ENCODE data around the gene BCL2L12.

Gene BCL2L12

GRCh38 chr19:49680421-49681351 is 15.0 kb downstream of the BCL2L12 start:
- DNase-seq: peak; percentile 95
- in situ Hi-C loops (cut with MboI; ENCODE audit: low pct_unique_long_range_greater_than_20kb, low sequenced_read_pairs): no loop called here

- no peak for DNase-seq
- in situ Hi-C loops (cut with MboI; ENCODE audit: low pct_unique_long_range_greater_than_20kb, low sequenced_read_pairs): no loop called here
These were observed 16.1 kb downstream of the BCL2L12 start for GRCh38 chr19:49681830-49682229.

GRCh38 chr19:49682274-49682673 is 16.5 kb downstream of the BCL2L12 start:
- DNase-seq: no peak
- in situ Hi-C loops (cut with MboI; ENCODE audit: low pct_unique_long_range_greater_than_20kb, low sequenced_read_pairs): no loop called here

- in situ Hi-C loops (cut with MboI; ENCODE audit: low pct_unique_long_range_greater_than_20kb, low sequenced_read_pairs): no loop called here
- no peak for DNase-seq
These were observed 18.1 kb downstream of the BCL2L12 start for GRCh38 chr19:49683814-49684250.

- in situ Hi-C loops (cut with MboI; ENCODE audit: low pct_unique_long_range_greater_than_20kb, low sequenced_read_pairs): no loop called here
- no peak for DNase-seq
These were observed 18.7 kb downstream of the BCL2L12 start for GRCh38 chr19:49684251-49684982.

GRCh38 chr19:49684983-49685553 is 19.3 kb downstream of the BCL2L12 start:
- DNase-seq: no peak

GRCh38 chr19:49685845-49686332 is 20.2 kb downstream of the BCL2L12 start:
- in situ Hi-C loops (cut with MboI; ENCODE audit: low pct_unique_long_range_greater_than_20kb, low sequenced_read_pairs): no loop called here
- DNase-seq: no peak

More at GRCh38 chr19:49684983-49685553, 19.3 kb downstream of the BCL2L12 start:
- in situ Hi-C loops (cut with MboI; ENCODE audit: low pct_unique_long_range_greater_than_20kb, low sequenced_read_pairs): no loop called here

- DNase-seq: no peak
- in situ Hi-C loops (cut with MboI; ENCODE audit: low pct_unique_long_range_greater_than_20kb, low sequenced_read_pairs): no loop called here
These were observed 20.9 kb downstream of the BCL2L12 start for GRCh38 chr19:49686503-49687088.

GRCh38 chr19:49687150-49687549 is 21.4 kb downstream of the BCL2L12 start:
- no peak for DNase-seq
- in situ Hi-C loops (cut with MboI; ENCODE audit: low pct_unique_long_range_greater_than_20kb, low sequenced_read_pairs): no loop called here

GRCh38 chr19:49687566-49688316 is 22.0 kb downstream of the BCL2L12 start:
- peak; percentile 56 for DNase-seq
- in situ Hi-C loops (cut with MboI; ENCODE audit: low pct_unique_long_range_greater_than_20kb, low sequenced_read_pairs): no loop called here

- in situ Hi-C loops (cut with MboI; ENCODE audit: low pct_unique_long_range_greater_than_20kb, low sequenced_read_pairs): no loop called here
- no peak for DNase-seq
These were observed 22.9 kb downstream of the BCL2L12 start for GRCh38 chr19:49688531-49689132.

GRCh38 chr19:49689133-49690078 is 23.7 kb downstream of the BCL2L12 start, which contains the start of gene ADM5:
TSS of gene ADM5 (plus strand) at chr19:49689594. CDS start at chr19:49689838, 244 bp downstream.
- in situ Hi-C loops (cut with MboI; ENCODE audit: low pct_unique_long_range_greater_than_20kb, low sequenced_read_pairs): no loop called here
- DNase-seq: no peak

- in situ Hi-C loops (cut with MboI; ENCODE audit: low pct_unique_long_range_greater_than_20kb, low sequenced_read_pairs): no loop called here
- no peak for DNase-seq
These were observed 24.4 kb downstream of the BCL2L12 start for GRCh38 chr19:49690079-49690655.

- no peak for DNase-seq
- in situ Hi-C loops (cut with MboI; ENCODE audit: low pct_unique_long_range_greater_than_20kb, low sequenced_read_pairs): no loop called here
These were observed 25.0 kb downstream of the BCL2L12 start, which contains the start of gene CPT1C for GRCh38 chr19:49690656-49691242. TSS of gene CPT1C (plus strand) at chr19:49691116. CDS start at chr19:49692253, 1,137 bp downstream.

GRCh38 chr19:49691243-49692146 is 25.8 kb downstream of the BCL2L12 start:
- DNase-seq: no peak
- in situ Hi-C loops (cut with MboI; ENCODE audit: low pct_unique_long_range_greater_than_20kb, low sequenced_read_pairs): no loop called here
